ENCODE data around the gene PRR5L. TPM values are rescaled to one million over a fixed set of nuclear protein-coding genes. Genes with fewer than 3 reads are reported as not detected.

Gene PRR5L
- 14.7 and 23.4 TPM in 2 replicates for total RNA-seq (ENCODE audit: low replicate concordance)

- no peaks in the 10 kb centered on the region for H3K36me3 Mint-ChIP-seq
- Histone ChIP-seq H4K20me1 (ENCODE audit: low read depth) (no peaks in the 10 kb centered on the region), H2AFZ (replicated peaks) (no peak within 1 kb of the TSS), H3K27ac (no peak within 1 kb of the TSS), H3K27me3 (peaks cover 5% of the 10 kb centered on the region), H3F3A (ENCODE audit: low read depth) (no peaks in the 10 kb centered on the region), H3K4me3 (no peak within 1 kb of the TSS), H3K9me3 (ENCODE audit: low read depth) (no peaks in the 10 kb centered on the region), H3K4me1 (peaks cover 5% of the 10 kb centered on the region), H3K4me2 (no peak within 1 kb of the TSS), H3K79me2 (ENCODE audit: low read depth) (no peaks in the 10 kb centered on the region), H3K9ac (no peak within 1 kb of the TSS), H3K36me3 (no peaks in the 10 kb centered on the region)
- H3K4me3 Mint-ChIP-seq: no peak within 1 kb of the TSS
- TF ChIP-seq EZH2phosphoT487 (IDR thresholded peaks at IDR 0.05) (no peak), EZH2 (IDR thresholded peaks at IDR 0.05) (no peak)
- TF ChIP-seq, protein P1, sequence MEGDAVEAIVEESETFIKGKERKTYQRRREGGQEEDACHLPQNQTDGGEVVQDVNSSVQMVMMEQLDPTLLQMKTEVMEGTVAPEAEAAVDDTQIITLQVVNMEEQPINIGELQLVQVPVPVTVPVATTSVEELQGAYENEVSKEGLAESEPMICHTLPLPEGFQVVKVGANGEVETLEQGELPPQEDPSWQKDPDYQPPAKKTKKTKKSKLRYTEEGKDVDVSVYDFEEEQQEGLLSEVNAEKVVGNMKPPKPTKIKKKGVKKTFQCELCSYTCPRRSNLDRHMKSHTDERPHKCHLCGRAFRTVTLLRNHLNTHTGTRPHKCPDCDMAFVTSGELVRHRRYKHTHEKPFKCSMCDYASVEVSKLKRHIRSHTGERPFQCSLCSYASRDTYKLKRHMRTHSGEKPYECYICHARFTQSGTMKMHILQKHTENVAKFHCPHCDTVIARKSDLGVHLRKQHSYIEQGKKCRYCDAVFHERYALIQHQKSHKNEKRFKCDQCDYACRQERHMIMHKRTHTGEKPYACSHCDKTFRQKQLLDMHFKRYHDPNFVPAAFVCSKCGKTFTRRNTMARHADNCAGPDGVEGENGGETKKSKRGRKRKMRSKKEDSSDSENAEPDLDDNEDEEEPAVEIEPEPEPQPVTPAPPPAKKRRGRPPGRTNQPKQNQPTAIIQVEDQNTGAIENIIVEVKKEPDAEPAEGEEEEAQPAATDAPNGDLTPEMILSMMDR (IDR thresholded peaks at IDR 0.05): no peak
- no peak within 1 kb of the TSS for H3K27ac Mint-ChIP-seq
- H3K4me1 Mint-ChIP-seq: peaks cover 9% of the 10 kb centered on the region
- peaks cover 6% of the 10 kb centered on the region for H3K27me3 Mint-ChIP-seq (ENCODE audit: insufficient read depth, low read depth)
- peak; percentile 28 for DNase-seq (ENCODE audit: low spot score)
- peaks cover 1% of the 10 kb centered on the region for H3K9me3 Mint-ChIP-seq
These were observed at the start of gene PRR5L for GRCh38 chr11:36295926-36296325. Gene PRR5L (plus strand): TSS chr11:36296288. CDS start chr11:36401122, 104,834 bp downstream.

DNA sequence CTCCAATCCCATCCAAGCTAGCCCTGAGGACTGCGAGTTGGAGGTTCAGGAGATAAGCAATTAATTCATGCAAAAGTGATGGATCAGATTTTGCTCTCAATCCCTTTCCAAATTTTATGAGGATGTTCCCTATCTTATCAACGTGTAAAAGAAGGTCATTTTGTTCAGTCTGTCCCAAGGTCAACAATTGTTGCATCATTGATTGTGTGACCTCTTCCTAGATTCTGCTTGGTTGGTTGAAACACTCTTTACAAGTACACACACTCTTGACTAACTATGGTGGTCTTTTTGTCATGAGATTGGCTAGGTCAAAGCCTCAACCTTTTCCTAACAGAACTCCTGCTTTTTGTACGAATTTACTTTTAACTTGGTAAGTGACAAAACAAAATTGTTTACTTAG lies 48.6 kb upstream of the PRR5L start:
- TF ChIP-seq, protein P1 (IDR thresholded peaks at IDR 0.05): no peak
- TF ChIP-seq EZH2 (IDR thresholded peaks at IDR 0.05): no peak
- no peak for TF ChIP-seq EZH2phosphoT487 (IDR thresholded peaks at IDR 0.05)
- H3K36me3 Mint-ChIP-seq: no peaks in the 10 kb centered on the region
- H2AFZ ChIP-seq (replicated peaks): no peak overlapping the region
- peaks cover 7% of the 10 kb centered on the region for H3K27me3 Mint-ChIP-seq (ENCODE audit: insufficient read depth, low read depth)
- peaks cover 5% of the 10 kb centered on the region for H3K36me3 ChIP-seq
- H3K4me1 Mint-ChIP-seq: peaks cover 14% of the 10 kb centered on the region
- H3K27ac Mint-ChIP-seq: peak overlapping the region; percentile 65
- peaks cover 11% of the 10 kb centered on the region for H3F3A ChIP-seq (ENCODE audit: low read depth)
- H3K9me3 Mint-ChIP-seq: peaks cover 2% of the 10 kb centered on the region
- H3K27me3 ChIP-seq: no peaks in the 10 kb centered on the region
- H3K79me2 ChIP-seq (ENCODE audit: low read depth): no peaks in the 10 kb centered on the region
- DNase-seq (ENCODE audit: low spot score): no peak
- no peak overlapping the region for H3K4me3 ChIP-seq
- H3K4me3 Mint-ChIP-seq: no peak overlapping the region
- no peaks in the 10 kb centered on the region for H4K20me1 ChIP-seq (ENCODE audit: low read depth)
- H3K27ac ChIP-seq: no peak overlapping the region
- H3K4me1 ChIP-seq: peaks cover 13% of the 10 kb centered on the region
- H3K9ac ChIP-seq: no peak overlapping the region
- no peak overlapping the region for H3K4me2 ChIP-seq
- no peaks in the 10 kb centered on the region for H3K9me3 ChIP-seq (ENCODE audit: low read depth)

- Histone ChIP-seq H3K4me1 (peaks cover 22% of the 10 kb centered on the region), H3K4me2 (no peak overlapping the region), H3K9ac (no peak overlapping the region), H2AFZ (replicated peaks) (no peak overlapping the region), H4K20me1 (ENCODE audit: low read depth) (no peaks in the 10 kb centered on the region), H3F3A (ENCODE audit: low read depth) (peaks cover 11% of the 10 kb centered on the region), H3K79me2 (ENCODE audit: low read depth) (no peaks in the 10 kb centered on the region), H3K4me3 (no peak overlapping the region), H3K27me3 (no peaks in the 10 kb centered on the region), H3K36me3 (peaks cover 5% of the 10 kb centered on the region), H3K27ac (no peak overlapping the region), H3K9me3 (ENCODE audit: low read depth) (no peaks in the 10 kb centered on the region)
- Mint-ChIP-seq H3K27ac (peak overlapping the region; percentile 85), H3K9me3 (peaks cover 2% of the 10 kb centered on the region), H3K27me3 (ENCODE audit: insufficient read depth, low read depth) (peaks cover 3% of the 10 kb centered on the region), H3K4me1 (peaks cover 22% of the 10 kb centered on the region), H3K36me3 (no peaks in the 10 kb centered on the region), H3K4me3 (no peak overlapping the region)
- TF ChIP-seq EZH2 (IDR thresholded peaks at IDR 0.05) (no peak), EZH2phosphoT487 (IDR thresholded peaks at IDR 0.05) (no peak)
- TF ChIP-seq, protein P1 (IDR thresholded peaks at IDR 0.05): no peak
- DNase-seq (ENCODE audit: low spot score): no peak
These were observed 47.7 kb upstream of the PRR5L start for GRCh38 chr11:36248436-36248835.

Data from neural progenitor cell (in vitro differentiated cells).